Measurements from ENCODE around the gene CPZ.

DNA sequence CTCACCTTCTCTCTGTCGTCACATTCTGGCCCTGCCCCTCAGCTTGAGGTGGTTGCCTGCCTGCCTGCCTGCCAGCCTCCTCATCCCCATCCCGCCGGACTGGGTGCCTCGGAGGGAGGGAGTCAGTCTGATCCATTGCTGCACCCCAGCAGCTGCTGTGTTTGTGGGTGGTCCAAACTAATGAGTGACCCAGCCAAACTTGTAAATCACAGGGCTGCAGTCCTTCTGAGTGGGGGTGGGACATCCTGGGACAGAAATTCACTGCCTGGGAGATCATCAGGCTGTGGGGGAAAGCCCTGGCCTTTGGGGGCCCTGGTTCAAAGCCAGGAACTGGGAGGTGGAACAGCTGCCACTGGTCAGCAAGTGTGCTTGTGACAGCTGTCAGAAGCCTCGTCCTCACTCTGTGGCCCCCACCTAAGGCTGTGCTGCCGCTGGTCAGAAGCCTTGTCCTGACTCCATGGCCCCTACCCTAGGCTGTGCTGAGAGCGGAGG lies 6.8 kb upstream of the CPZ start:
- TF ChIP-seq TAF1 (IDR thresholded peaks at IDR 0.05; ENCODE audit: low read depth, low read length) (no peak), POLR2A (IDR thresholded peaks at IDR 0.05; ENCODE audit: low read depth, low read length) (no peak), POLR2AphosphoS5 (IDR thresholded peaks at IDR 0.05; ENCODE audit: low read depth, low read length) (no peak), POU2F2 (IDR thresholded peaks at IDR 0.05; ENCODE audit: low read depth, low read length) (no peak), SPI1 (IDR thresholded peaks at IDR 0.05; ENCODE audit: low read depth, low read length) (no peak)
